Stimulated activated CD8-positive, alpha-beta memory T cell treated with anti-CD3 and anti-CD28 coated beads, Interleukin-7, amount 100 ng/mL, for 1 hour (primary cell): ENCODE measurements around the gene PTPN20.

Experiments used
- DNase-seq, 2 donors: peaks; one replicate each; pipeline ENCODE4 v3.0.0-alpha.2; 2020; ENCODE audit warnings: low read depth in 2 of 2

Gene PTPN20

DNA sequence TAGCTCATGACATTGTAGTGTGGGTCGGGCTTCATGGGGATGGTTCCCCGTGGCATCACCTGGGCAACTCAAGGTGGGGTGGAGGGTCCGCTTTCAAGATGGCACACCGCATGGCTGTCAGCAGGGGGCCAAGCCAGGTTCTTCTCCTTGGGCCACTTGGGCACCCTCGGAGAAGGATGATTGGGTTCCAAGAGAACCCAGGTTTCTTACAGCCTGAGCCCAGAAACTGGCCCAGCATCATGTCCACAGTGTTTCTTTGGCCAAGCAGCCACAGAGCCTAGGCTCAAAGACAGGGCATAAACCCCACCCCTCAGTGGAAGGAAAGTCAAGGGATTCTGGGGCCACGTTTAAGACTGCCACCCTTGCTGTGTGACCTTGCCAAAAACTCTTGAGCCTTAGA, 110.6 kb downstream of the PTPN20 start:
- no peak for DNase-seq

DNA sequence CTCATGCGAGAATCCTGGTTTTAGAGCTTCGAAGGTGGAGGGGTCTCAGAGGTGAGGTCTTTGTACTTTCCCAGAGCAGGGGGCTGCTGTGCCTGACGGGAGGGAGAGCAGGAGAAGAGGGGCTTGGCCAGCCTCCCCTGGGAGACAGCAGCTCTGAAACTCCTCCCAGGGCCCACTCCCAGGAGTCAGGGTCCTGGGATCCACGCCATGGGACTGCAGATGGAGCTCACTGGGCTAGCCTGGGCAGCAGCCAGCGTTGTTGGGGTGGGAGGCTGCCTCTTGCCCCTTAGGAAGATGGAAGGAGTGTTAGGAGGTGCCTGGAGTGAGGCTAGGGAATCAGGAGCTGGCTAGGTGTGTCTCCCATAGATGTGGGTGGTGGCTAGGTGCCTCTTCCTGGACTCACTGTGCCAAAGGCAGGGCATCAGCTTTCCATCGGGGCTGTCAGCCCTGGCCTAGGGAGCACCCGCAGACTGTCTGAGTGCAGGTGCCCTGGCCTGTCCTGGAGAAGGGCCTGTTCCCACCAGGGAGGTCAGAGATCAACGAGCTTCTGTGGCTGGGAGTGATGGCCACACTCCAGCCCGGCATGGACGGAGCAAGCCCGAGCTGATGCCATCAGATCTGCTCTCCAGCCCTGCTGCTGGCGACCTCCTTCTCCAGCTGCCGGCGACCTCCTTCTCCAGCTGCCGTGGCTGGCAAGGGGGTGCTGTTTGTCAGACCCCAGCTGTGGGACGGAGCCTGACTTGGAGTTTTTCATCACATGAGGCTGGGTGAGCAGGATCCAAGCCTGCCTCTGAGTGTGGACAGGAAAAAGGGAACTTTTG, 111.3 kb downstream of the PTPN20 start:
- DNase-seq = no peak

DNA sequence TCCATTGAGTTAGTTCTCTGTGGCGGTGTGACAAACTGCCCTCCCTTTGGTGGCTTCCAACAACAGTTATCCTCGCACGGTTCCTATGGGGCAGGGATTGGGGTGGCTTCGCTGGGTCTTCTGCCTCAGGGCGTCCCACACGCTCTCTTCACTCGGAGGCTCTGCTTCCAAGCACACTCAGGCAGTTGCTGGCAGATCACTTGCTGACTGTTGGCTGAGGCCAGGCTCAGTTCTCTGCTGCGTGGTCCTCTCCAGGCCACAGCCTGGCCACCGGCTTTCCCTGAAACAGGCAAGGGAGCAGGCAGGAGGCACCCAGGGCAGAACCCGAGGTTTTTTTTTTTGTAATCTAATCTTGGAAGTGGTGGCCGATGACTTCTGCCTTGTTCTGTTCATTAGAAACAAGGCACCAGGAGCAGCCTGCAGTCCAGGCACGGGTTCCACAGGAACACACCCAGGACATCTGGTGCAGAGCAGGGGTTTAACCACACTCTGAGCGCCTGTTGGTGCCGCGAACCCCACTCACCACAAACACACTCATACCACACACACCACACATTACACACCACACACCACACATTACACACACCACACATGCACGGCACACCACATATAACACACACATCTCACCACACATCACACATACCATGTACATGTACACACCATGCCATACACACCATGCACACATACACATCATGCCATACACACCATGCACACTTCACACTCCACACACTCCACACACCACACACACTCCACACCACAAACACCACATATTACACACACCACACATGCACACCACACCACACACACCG, 112.2 kb downstream of the PTPN20 start:
- DNase-seq = no peak

DNA sequence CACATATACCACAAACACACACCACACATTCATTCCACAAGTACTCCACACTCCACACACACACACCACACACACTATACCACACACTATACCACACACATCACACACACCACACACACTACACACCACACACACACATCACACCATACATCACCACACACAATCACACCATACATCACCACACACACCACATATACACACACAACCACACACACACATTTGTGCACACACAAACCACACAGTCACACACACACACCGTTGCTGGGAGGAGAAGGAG, 112.8 kb downstream of the PTPN20 start:
- DNase-seq = no peak

DNA sequence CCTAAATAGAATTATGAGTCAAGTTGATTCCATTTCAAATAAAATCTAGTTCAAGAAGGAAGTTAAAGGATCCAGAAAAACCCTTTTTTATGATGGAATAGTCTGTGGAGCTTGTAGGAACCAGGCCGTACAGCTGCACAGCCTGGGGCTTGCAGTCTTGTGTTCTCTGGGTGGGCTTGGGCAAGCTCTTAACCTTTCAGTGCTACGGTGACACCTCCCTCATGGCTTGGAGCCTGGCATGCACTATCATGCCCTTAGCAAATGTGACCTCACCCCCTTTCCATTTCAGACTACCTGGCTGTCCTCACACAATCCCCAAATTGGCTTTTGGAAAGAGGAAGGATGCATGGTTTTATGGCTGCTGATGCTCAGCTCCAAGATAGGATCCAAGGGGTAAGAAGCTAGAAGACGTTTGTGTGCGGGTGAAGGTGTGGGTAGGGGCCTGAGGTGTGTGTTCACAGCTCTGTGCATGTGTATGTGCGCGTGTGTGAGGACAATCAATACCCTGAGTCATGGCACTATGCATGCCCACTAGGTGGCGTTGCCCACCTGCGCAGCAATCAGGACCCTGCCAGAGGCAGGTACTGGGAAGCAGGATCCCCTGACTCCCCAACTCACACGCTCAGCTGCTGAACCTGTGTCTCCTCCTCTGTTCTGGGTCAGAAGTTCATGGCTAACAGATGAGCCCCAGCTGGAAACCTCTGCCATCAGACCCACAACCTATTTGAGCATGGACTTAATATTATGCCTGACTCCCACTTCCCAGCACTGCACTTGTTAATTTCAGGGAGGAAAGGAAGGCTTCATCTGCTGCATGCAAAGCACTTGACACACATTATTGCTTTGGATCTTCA, 113.4 kb downstream of the PTPN20 start:
- peak in 1 of 2 donors; percentile 40 for DNase-seq

DNA sequence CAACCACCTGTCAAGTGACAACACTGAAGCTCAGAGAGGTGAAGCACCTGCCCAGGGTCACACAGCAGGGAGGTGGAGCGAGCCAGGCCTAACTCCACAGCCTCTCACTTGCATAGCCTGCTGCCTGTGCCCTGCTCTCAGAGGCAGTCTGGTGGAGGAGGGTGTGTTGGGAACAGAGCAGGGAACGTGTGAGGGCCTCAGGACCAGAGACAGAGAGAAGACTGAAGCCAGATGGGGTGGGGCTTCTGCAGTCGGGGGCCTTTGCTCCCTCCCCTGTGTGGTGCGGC, 114.0 kb downstream of the PTPN20 start:
- DNase-seq = no peak

DNA sequence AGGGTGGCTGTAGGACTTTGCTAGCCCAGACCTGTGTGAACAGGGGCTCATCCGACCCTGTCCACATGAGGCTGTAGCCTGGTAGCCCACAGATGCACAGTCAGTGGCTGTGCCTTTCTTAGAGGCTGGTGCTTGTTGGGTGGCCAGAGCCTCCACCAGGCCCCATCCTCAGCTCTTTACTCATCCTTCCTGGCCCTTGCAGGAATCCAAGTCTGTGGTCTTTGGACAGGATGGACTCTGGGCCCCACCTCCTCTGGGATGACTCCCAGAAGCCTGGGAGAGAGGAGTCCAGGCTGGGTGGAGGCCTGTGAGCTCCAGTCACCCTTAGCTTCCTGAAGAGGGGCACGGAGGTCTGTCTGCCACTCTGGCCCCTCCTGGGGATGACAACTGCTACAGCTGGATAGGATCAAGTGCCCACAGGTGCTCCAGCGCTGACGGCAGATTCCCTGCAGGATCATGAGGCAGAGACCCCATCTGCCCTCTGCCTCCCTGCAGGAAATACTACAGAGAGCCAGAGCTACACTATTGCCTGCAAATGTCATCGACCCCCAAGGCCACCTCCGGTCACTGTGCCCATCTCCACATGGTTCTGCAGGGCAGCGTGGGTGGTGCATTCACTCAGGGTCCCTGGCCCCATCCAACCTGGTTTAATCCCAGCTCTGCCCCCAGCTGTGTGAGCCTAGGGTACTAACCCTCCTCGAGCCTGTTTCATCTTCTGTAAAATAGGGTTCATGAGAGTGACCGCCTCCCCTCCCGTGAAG, 114.5 kb downstream of the PTPN20 start:
- DNase-seq = no peak

DNA sequence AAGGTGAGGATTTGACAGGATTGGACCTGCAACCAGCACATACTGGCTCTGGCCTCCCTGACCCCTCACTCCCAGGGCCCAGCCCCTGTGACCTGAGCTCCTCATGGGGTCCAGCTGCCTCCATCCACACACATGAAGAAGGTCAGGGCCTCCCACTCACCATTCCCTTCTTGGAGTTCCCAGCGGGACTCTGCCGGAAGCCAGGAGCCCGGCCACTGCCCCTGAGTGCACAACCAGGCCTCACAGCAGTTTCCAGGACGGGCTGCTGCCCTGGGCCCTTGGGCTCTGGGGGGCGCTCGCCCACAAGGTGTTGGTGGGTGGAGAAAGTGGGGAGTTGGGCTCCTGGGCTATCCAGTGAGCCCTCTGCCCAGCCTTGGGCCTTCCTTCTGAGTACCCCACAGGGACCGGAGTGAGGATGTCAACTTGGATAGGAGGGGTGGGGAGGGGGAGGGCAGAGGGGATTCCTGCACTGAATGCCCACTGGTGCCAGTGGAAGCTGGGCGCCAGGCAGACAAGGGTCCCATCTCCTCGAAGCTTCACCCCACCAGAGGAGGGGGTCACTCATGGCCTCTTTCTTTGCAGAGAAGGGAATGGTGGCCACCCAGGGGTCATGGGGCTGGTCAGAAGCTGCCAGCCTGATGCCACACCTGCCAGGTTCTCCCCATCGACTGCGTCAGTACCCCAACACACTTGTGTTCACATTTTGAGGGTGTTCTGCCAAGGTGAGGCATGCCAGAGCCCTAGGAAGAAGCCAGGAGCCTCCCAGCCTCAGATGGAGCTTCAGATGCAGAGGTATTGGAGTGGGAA, 115.3 kb downstream of the PTPN20 start:
- DNase-seq = no peak

DNA sequence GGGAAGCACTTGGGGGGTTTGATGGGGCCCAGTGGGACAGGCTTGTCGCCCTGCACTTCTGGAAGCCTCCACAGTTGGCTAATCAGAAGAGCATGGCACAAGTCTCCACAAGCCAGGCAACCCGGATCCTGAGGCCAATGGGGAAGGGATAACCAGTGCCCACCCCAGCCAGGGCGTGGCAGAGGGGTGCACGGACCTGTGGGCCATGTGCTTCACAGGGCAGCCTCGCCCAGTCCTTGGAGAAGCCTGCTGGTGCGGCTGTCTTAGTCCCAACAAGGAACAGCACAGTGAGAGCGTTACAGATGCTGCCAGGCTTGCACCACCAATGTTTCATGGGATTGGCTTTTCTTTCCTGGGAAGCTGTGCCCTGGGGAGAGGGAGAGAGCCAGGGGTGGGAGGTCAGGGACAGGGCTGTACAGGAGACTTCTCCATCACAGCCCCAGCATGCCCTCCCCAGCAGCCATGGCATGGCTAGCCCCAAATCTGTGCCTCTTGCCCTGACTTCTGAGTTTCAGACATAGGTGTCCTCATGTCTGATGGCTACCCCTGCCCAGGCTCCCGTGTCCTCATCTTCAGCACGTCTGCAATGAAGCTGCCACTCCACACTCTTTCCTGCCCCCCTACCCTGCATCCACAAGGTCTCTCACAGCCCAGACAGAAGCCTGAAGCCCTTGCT, 116.0 kb downstream of the PTPN20 start:
- no peak for DNase-seq

DNA sequence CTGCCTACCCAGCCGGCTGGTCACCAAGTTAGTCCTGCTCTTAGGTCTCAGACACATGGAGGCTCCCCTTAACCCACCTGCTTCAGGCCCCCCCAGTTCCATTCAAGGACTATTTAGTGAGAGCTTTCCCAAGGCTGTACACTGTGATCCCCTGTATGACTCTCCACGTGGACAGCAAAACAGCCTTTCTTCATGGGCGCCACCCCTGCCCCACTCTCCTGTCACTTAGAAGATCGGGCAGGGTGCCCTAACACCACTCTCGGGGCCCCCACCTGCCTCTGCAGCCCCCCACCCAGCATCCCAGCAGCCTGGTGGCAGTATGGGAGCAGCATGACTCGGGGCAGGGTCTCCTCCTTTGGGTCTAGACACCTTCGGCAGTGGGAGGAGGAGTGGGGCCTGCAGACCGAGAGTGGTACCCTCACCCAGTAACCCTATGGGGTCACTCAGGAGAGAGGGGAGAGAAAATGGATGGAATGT, 116.6 kb downstream of the PTPN20 start:
- DNase-seq = no peak

DNA sequence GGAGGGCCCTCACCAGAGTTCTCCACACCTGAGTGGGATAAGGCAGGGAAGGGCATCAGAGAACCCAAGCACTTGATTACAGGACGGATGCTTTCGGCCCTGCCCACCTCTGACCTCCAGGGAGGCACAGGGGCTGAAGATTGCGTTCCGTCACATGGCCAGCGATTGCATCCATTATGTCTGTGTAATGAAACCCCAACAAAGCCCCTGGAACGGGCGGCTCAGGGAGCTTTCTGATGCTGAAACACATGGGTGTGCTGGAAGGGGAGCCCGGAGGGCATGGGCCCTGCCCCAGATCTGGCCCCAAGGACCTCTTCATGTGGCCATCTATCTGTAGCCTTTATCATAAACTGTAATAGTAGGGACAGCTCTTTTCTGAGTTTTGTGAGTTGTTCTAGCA, 117.2 kb downstream of the PTPN20 start:
- no peak for DNase-seq

DNA sequence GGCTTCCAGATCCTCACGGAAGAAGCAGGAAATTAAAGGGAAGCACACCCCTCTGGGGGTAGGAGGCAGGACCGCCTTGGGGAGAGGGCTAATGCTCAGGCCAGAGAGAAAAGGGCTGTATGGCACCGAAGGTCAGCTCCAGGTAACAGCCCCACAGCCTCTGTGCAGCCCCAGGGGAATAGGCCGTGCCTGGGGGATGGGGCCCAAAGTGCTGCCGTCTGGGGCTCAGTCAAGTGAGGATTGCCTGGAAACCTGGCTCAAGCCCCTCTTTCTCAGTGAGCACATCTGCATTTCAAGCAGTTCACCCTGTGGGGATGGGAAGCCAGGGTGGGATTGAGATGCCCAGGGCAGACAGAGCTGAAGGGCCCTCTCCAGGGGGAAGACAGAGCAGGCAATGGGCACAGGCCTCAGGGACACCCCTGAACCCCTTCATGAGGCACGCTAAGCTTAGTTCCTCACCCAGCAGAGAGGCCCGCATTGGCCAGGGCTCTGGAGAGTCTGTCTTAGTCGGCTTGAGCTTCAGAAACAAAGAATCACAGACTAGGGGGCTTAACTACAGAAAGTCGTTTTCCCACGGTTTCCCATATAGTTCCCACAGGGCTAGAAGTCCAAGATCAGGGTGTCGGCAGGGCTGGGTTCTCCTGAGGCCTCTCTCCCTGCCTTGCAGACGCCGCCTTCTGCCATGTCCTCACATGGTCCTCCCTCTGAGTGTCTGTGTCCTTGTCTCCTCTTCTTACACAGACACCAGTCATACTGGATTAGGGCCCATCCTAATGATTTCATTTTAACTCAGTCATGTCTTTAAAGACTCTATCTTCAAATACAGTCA, 118.2 kb downstream of the PTPN20 start:
- DNase-seq = no peak

DNA sequence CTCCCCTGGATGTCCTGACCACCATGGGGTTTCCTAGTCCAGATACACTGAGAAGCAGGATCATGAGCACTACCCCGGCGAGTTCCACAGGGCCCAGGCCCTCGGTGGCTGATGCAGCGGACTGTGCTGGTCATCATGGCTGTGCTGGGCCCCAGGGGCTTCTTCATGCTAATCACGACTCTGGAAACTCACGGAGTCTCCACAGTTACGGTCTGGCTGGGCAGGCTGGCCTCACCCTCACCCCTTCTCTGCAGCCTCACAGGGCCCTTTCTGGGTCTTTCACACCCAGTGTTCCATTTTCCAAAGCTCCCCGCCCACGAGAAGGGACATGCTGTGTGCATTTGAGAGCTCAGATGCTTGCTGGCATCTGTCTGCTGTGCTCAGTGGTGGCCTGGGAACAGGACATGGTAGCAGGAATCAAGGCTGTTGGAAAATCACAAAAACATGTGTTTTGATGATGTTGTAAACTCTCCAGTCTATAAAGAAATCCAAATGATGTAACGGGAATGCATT, 119.0 kb downstream of the PTPN20 start:
- DNase-seq = no peak

DNA sequence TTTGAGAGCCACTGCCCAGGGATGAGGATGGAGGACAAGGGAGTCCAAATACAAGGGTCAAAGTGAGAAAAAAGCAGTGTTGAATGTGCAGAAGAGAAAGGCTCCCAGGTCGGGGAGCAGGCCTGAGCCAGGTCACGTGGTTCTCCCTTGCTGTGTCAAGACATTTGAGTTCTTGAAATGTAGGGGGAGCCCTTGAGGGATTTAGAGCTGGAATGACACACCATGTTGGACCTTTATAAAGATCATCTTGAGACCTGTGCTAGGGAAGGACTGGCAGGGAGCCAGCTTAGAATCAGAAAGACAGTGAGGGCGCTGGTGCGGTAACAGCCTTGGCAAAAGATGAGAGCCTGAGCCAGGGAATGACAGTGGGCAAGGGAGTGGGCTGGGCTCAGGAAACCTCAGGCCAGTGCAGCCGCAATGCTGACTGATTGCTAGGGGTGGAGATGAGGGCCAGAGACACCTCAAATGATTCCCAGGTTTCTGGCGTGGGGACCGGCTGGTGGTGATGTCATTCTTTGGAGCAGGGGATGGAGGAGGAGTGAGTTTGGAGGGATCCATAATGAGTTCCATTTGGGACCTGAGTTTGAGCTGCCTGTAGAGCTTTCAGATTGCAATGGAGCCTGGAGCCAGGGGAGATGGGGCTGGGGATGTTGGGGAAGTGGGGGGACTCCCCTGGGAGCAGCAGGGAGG, 120.1 kb downstream of the PTPN20 start:
- DNase-seq = no peak

DNA sequence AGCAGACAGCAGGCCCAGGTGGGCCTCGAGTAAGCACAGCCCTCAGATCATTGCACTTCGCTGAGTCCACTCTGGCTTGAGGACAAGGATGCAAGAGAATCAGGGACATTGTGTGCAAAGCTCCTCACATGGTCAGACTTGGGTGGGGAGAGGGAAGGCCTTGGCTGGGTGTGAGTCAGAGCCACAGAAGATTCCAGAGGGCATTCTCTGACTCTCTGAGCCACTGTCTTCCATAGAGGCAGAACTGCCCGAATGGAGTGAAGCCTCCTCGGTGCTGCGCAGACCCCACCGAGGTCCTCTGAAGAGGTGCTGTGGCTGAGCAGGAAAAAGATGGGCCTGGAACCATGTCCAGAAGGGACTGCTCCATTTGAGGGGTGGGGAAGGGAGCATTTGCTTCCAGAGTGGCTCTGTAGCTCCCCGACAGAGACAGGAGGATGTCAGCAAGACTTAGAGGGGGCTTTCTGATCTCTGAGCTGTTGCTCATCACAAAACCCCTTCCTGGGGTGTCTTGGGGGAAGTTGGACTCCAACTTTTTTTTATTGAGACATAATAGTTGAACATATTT, 120.8 kb downstream of the PTPN20 start:
- no peak for DNase-seq

DNA sequence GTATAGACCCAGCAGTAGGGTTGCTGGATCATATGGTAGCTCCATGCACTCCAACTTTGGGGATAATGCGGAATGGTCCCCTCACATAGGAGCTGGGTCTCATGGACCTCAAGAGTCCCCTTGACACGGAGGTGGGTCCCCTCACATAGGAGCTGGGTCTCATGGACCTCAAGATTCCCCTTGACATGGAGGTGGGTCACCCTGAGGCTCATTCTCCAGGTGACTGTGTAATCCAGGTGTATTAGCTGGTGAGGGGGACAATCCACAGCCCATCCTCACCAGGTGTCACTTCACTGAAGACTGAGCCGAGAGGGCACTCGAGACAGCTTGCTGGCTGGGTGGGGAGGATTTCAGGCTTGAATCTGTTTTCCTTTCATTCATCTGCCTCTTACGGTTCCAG, 121.9 kb downstream of the PTPN20 start:
- DNase-seq = no peak

DNA sequence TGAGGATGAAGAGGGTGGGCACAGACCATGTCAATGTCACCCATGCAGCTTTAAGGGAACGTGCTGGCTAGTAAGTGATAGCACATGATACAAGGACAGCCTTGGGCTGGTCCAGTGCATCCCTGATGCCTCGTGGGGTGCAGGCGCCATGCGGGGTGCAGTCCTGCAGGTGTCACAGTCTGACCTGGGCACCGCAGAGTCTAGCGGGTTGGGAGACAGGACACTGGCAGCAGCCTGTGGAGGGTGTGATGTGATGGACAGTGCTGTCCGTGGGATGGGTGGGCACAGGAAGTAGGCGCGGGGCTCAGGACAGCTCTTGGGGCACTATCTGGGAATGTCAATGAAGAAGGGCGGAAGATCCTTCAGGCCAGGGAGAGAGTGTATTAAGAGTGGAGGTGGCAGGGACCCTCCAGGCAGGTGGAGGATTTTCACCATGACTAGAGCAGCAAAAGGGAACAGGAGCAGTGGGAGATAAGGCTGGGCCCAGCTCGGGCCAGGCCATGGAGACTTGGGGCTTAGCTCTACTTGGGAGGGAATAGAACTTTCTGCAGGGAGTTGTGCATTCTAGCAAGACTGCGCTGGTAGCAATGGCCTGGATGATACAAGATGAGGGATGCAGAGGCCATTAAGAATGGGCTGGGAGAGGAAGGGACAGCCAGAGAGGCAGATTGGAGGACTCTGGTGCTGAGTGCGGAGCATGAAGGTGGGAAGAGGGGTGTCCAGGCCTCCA, 122.5 kb downstream of the PTPN20 start:
- no peak for DNase-seq
